IPS-18a (cell line): ENCODE measurements around the gene AOX1.

Source experiments
- H3K27ac ChIP-seq: one replicate; pipeline ENCODE4 v1.5.1; 2013; ENCODE audit warnings: low read length
- H3K27me3 ChIP-seq: one replicate; pipeline ENCODE4 v1.6.1; 2013; ENCODE audit warnings: mild to moderate bottlenecking, low read length; ENCODE audit not compliant: control insufficient read depth, insufficient read depth
- H3K36me3 ChIP-seq: one replicate; pipeline ENCODE4 v1.6.1; 2013; ENCODE audit warnings: low read depth, low read length; ENCODE audit not compliant: control insufficient read depth
- H3K4me1 ChIP-seq: one replicate; pipeline ENCODE4 v1.6.1; 2013; ENCODE audit warnings: low read depth, low read length; ENCODE audit not compliant: control insufficient read depth
- H3K4me3 ChIP-seq: one replicate; pipeline ENCODE4 v1.5.1; 2013; ENCODE audit warnings: low read length
- H3K9ac ChIP-seq: one replicate; pipeline ENCODE4 v1.6.1; 2013; ENCODE audit warnings: mild to moderate bottlenecking, low read length, moderate library complexity
- H3K9me3 ChIP-seq: one replicate; pipeline ENCODE4 v1.6.1; 2013; ENCODE audit warnings: low read depth, low read length; ENCODE audit not compliant: control insufficient read depth

The AOX1 gene

DNA sequence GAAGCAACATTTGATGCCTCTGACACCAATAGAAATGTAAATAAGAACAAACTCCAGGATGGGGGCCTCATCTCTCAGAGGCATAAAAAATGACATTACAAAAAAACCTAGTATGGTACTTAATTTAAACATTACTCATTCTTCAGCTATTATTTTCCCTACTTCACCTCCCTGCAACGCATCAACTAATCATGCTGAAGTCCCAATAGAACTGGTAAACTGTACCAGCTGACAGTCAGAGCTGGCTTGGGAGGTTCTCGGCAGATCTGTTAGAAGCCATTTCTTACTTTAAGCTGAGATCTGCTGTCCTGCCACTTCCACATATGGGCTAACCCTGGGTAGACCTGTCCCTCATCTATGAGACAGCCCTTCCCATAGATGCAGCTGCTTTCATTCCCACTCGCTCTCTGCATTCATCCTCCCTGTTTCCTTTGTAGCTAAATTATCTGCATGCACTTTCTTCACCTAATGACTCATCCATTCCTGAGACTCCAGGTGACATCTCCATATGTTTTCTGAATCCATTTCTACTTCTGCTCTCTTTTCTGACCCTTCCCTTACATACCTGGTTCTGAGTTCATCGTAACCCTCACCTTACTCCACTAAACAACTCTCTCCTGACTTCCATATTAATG lies 108.1 kb downstream of the AOX1 start:
- Histone ChIP-seq H3K9ac (no peak overlapping the region), H3K4me1 (no peaks in the 10 kb centered on the region), H3K27me3 (no peaks in the 10 kb centered on the region), H3K27ac (no peak overlapping the region), H3K4me3 (no peak overlapping the region), H3K36me3 (no peaks in the 10 kb centered on the region), H3K9me3 (no peaks in the 10 kb centered on the region)

DNA sequence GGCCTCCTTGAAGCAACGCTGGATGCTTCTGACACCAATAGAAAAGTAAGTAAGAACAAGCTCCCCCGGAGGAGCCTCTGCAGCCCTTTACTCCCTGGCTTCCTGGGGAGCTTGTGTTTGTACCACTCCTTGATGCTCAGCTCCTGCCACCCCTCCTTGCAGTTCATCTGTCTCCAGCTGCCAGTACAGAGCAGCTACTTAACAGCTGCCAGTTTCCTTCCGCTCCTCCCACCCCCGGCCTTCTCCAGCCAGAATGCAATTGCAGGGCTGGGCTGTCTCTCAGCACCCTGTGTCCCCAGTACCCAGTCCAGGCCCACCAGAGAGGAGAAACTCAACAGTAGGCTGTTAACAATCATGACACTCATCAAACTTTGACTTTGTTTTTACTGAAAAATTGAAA lies 109.4 kb downstream of the AOX1 start:
- Histone ChIP-seq H3K9ac (no peak overlapping the region), H3K4me1 (no peaks in the 10 kb centered on the region), H3K27ac (no peak overlapping the region)

DNA sequence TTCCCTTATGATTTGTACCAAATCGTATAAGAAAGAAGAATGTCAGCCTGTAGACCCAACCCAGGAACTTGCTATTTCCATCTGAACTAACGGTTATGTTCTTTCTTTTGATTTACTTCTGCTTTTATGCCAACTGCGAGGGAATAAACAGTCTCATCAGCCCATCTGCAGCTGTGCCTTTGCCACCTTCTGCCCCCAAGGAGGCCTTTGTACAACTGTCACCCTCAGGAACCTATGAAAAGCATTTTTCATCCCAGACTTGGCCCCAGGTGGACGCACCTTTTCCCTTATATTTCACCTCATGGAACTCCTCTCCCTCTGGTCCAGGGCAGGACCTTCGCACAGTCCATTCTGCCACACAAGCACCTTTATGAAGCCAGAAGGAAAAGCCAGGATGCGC lies 109.8 kb downstream of the AOX1 start:
- Histone ChIP-seq H3K27me3 (no peaks in the 10 kb centered on the region), H3K27ac (no peak overlapping the region), H3K4me3 (no peak overlapping the region), H3K36me3 (no peaks in the 10 kb centered on the region), H3K4me1 (no peaks in the 10 kb centered on the region), H3K9me3 (no peaks in the 10 kb centered on the region), H3K9ac (no peak overlapping the region)

More for the DNA sequence above, 109.4 kb downstream of the AOX1 start:
- Histone ChIP-seq H3K4me3 (no peak overlapping the region), H3K36me3 (no peaks in the 10 kb centered on the region), H3K27me3 (no peaks in the 10 kb centered on the region), H3K9me3 (no peaks in the 10 kb centered on the region)

DNA sequence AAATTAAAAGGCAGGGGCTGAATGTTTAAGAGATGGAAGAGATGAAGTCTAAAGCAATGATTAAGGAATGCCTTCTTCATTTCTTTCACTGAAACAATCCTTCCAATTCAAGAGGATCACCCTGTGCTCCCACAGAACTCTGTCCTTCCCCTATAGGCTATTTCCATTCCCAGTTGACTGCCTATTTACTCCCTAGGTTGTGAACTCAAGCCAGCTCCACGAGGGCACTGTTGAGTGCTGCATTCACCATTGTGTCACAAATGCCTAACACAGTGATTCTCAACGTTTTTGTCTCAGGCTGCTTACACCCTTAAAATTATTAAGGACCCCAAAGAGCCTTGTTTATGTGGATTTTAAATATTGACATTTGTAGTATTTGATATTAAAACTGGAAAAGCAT lies 112.4 kb downstream of the AOX1 start:
- Histone ChIP-seq H3K9ac (no peak overlapping the region), H3K27ac (no peak overlapping the region), H3K4me1 (peaks cover 7% of the 10 kb centered on the region), H3K4me3 (no peak overlapping the region), H3K27me3 (no peaks in the 10 kb centered on the region), H3K9me3 (no peaks in the 10 kb centered on the region), H3K36me3 (no peaks in the 10 kb centered on the region)

DNA sequence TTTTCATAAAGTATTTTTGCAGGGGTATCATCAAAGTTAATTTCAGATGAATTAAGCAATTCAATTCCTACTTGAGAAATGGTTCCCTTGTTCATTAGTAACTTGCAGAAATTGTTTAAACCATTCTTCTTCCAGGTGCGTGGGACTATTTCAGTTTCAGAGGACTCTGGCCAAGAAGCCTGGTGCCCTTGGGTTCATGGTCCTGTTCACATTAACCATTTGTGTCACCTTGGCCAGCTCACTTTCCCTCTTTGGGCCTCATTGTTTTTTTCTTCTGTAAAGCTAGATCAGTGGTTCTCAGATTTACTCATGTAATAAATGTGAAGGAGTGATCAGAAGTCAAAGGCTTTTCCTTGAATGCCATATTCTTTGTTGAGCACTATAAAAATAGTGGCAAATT lies 113.5 kb downstream of the AOX1 start:
- no peak overlapping the region for H3K4me3 ChIP-seq
- no peaks in the 10 kb centered on the region for H3K27me3 ChIP-seq
- no peaks in the 10 kb centered on the region for H3K36me3 ChIP-seq
- H3K9ac ChIP-seq: no peak overlapping the region
- peaks cover 7% of the 10 kb centered on the region for H3K4me1 ChIP-seq
- H3K27ac ChIP-seq: no peak overlapping the region
- H3K9me3 ChIP-seq: no peaks in the 10 kb centered on the region

DNA sequence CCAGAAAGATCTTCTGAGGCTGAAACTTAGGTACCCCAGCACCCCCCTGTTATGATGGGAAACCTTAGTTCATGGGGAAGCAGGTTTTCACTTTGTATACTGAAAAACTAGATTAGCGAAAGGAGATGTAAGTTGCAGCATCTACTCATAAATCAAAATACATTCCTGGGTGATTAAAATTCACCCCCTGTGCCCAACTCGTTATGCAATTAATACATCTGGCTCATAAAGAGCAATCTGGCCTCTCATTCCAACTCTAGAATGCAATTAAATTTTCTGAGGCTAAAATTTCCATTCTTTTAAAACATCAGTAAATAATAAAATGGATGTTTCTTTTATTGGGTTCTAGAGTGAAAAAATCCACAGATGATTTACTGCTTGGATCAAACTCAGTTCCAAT lies 115.0 kb downstream of the AOX1 start:
- Histone ChIP-seq H3K27ac (no peak overlapping the region), H3K27me3 (no peaks in the 10 kb centered on the region), H3K36me3 (no peaks in the 10 kb centered on the region), H3K4me3 (no peak overlapping the region), H3K9me3 (no peaks in the 10 kb centered on the region), H3K9ac (no peak overlapping the region), H3K4me1 (peaks cover 7% of the 10 kb centered on the region)

DNA sequence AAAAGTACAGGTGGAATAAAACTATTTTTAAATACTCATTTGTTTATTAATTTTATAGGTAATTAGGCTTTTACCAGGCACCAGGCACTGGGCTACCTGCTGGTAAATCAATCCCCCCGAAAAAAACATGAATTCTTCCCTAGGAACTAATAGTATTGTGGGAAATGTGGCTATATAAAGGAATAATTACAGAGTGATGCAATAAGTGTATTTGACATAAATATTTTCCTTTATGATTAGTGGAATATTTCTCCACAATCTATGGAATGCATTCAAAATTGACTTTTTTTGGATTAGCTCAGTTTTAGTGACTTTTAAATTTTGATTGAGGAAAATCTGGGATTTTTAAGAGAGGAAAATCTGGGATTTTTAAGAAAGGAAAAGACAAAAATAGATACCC lies 116.2 kb downstream of the AOX1 start:
- Histone ChIP-seq H3K9me3 (no peaks in the 10 kb centered on the region), H3K27ac (no peak overlapping the region), H3K27me3 (no peaks in the 10 kb centered on the region), H3K36me3 (no peaks in the 10 kb centered on the region), H3K4me1 (peaks cover 11% of the 10 kb centered on the region), H3K4me3 (no peak overlapping the region), H3K9ac (no peak overlapping the region)

DNA sequence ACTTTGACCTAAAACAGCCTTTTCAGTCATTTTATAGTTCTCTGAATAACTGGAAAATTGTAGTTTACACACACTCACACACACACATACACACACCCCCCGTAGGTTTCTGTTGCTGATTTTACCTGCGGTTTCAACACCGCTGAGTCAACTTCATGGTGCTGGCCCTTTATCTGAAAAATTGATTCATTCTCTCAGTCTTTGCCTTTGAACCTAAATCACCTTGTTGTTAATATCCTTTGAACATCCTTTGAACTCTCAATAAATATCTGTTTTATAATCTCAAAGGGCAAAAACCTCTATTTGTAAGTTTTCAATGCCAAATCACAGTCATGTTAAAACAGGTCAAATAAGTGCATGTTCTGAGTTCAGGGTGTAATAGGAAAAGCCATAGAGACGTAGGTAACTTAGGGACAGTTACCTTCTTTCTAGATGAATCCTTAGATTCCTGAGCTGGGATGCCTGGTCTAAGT lies 116.9 kb downstream of the AOX1 start:
- H3K4me3 ChIP-seq: no peak overlapping the region
- no peak overlapping the region for H3K27ac ChIP-seq
- no peak overlapping the region for H3K9ac ChIP-seq
- H3K9me3 ChIP-seq: no peaks in the 10 kb centered on the region
- no peaks in the 10 kb centered on the region for H3K36me3 ChIP-seq
- no peaks in the 10 kb centered on the region for H3K27me3 ChIP-seq
- peaks cover 11% of the 10 kb centered on the region for H3K4me1 ChIP-seq

DNA sequence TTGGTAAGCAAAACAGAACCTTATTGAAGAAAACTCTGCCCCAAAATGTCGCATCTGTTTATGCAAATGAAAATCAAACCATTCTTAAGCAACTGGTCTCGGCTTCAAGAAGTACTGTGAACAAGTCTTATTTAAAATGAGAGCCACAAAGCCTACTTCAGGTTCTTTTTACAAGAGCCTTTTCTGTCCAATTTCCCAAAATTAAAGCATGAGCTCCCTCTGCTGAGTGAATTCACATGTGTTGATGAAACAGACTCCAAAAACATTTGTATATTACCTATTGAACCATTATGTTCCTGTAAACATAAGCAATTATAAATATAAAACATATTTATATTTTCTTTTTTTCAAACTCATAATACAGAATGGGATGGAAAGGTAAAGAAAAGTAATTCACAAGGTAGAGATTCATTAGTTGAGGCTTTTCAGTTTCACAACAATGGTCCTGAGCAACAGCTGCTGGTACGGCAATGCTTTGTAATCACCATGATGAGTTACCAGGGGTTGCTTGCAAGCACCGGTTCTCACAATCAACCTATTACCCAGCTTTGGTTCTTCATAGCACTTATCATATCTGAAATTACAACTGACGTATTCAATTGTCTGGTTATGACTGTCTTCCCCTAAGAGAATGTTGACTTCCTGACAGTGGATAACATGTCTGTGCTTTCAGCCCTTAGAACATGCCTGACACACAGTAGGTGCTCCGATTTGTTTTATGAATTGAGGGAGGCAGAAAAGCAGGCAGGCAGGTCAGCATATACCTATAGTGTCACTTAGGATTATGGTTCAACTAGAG lies 117.5 kb downstream of the AOX1 start:
- no peaks in the 10 kb centered on the region for H3K9me3 ChIP-seq
- H3K36me3 ChIP-seq: no peaks in the 10 kb centered on the region
- no peaks in the 10 kb centered on the region for H3K27me3 ChIP-seq
- no peak overlapping the region for H3K4me3 ChIP-seq
- no peak overlapping the region for H3K27ac ChIP-seq
- H3K9ac ChIP-seq: no peak overlapping the region
- H3K4me1 ChIP-seq: peaks cover 11% of the 10 kb centered on the region

DNA sequence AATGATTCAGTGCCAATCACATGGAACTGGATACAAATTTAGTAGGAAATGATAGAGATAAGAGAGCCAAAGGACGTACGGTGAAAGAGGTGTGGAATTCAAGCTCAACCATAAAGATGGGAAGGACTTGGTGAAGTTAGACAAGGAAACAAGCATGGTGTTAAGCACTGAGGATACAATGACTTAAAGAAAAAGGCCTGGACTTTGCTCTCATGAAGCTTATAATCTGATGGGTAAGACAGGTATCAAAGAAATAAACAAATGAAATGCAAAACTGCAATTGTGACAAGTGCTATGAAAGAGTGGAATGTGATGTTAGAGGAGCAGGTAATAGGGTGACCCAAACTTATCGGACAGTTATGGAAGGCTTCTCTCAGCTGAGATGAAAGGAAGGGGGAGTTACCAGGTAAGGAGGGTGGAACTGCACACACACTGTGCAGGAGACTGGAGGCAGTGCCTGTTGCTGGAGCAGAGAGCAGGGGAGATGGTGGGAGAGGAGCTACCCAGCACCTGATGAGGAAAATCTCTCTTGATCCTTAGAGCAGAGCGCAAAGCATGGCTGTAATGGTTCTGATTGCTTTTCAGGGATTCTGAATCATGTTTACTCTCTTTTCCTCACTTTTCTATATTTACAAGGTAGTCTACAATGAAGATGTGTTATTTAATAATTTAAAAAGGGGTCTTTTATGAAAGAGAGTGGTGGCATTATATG lies 118.3 kb downstream of the AOX1 start:
- no peak overlapping the region for H3K9ac ChIP-seq
- peaks cover 11% of the 10 kb centered on the region for H3K4me1 ChIP-seq
- H3K27me3 ChIP-seq: no peaks in the 10 kb centered on the region
- no peak overlapping the region for H3K4me3 ChIP-seq
- H3K9me3 ChIP-seq: no peaks in the 10 kb centered on the region
- H3K36me3 ChIP-seq: no peaks in the 10 kb centered on the region
- H3K27ac ChIP-seq: no peak overlapping the region

DNA sequence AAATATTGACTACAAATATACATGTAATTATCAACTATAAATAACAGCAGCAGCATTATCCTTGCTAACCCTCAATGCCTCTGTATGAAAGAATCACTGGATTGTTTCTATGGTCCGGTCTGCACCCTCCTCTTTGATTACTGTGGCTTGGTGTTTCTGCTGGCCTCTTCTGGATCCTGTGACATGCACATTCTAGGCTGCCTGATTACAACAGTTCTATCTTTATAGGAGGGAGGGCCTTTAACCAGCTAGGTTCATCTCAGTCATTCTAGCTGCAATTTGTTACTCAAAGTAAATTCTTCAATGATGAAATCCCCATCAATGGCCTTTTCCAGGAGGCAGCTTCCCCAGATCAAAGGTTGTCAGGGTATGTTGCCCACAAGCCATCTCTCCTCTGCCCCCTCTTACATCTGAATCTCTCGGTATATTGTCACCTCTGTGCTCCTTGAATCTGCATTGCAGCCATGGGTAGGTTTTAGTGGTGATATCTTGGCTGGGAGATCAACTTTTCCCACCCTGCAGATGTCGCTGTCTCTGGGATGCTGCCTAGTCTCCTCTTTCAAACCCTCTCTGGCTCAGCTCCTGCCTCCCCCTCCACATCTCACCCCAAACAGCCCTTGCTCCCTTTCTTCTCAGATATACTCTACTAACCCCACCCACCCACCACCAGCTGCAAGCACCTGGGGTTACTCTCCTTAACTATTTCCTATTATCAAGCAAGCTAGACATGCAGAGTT lies 119.7 kb downstream of the AOX1 start:
- no peak overlapping the region for H3K27ac ChIP-seq
- H3K9ac ChIP-seq: no peak overlapping the region
- H3K4me3 ChIP-seq: no peak overlapping the region
- no peaks in the 10 kb centered on the region for H3K36me3 ChIP-seq
- no peaks in the 10 kb centered on the region for H3K9me3 ChIP-seq
- H3K27me3 ChIP-seq: no peaks in the 10 kb centered on the region
- H3K4me1 ChIP-seq: peaks cover 11% of the 10 kb centered on the region
